Measurements from ENCODE around the gene LINS1. TPM values are rescaled to one million over a fixed set of nuclear protein-coding genes. Genes with fewer than 3 reads are reported as not detected.
"Not testable (repeated sequence)": the region's sequence is repeated elsewhere in the genome, so short reads cannot be mapped to it uniquely, and the experiment has no call there.

The LINS1 gene
- total RNA-seq, 1 donor from 2014 or later, result 7.2 TPM

DNA sequence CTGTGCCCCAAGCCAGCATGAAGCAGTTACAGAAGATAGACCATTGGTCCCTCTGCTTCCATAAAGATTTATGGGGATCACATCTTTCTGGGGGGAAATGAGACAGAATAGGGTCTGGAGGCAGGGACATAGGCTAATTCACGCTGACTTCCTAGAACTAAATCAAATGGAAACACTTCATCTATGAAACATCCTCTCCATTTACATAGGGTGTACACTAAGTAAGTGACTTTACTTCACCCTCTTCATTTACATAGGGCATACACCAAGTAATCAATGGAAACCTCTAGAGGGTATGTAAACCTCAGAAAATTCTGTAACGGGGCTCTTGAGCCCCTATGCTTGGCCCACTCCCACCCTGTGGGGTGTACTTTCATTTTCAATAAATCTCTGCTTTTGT lies 10.1 kb downstream of the LINS1 start:
- H3K4me3 Mint-ChIP-seq (ENCODE audit: unreplicated experiment), result no peak overlapping the region
- no peaks in the 10 kb centered on the region for H3K27me3 Mint-ChIP-seq (ENCODE audit: low read depth)
- H3K4me1 Mint-ChIP-seq (ENCODE audit: low read depth), result peaks cover 2% of the 10 kb centered on the region
- H3K9me3 Mint-ChIP-seq (ENCODE audit: low read depth), result peaks cover 14% of the 10 kb centered on the region
- no peak overlapping the region for H3K27ac Mint-ChIP-seq (ENCODE audit: unreplicated experiment)
- H3K36me3 Mint-ChIP-seq (ENCODE audit: low read depth), result peaks cover 1% of the 10 kb centered on the region
- TF ChIP-seq, protein P1, sequence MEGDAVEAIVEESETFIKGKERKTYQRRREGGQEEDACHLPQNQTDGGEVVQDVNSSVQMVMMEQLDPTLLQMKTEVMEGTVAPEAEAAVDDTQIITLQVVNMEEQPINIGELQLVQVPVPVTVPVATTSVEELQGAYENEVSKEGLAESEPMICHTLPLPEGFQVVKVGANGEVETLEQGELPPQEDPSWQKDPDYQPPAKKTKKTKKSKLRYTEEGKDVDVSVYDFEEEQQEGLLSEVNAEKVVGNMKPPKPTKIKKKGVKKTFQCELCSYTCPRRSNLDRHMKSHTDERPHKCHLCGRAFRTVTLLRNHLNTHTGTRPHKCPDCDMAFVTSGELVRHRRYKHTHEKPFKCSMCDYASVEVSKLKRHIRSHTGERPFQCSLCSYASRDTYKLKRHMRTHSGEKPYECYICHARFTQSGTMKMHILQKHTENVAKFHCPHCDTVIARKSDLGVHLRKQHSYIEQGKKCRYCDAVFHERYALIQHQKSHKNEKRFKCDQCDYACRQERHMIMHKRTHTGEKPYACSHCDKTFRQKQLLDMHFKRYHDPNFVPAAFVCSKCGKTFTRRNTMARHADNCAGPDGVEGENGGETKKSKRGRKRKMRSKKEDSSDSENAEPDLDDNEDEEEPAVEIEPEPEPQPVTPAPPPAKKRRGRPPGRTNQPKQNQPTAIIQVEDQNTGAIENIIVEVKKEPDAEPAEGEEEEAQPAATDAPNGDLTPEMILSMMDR (IDR thresholded peaks at IDR 0.05), result no peak
- DNase-seq (ENCODE audit: low spot score), result no peak

DNA sequence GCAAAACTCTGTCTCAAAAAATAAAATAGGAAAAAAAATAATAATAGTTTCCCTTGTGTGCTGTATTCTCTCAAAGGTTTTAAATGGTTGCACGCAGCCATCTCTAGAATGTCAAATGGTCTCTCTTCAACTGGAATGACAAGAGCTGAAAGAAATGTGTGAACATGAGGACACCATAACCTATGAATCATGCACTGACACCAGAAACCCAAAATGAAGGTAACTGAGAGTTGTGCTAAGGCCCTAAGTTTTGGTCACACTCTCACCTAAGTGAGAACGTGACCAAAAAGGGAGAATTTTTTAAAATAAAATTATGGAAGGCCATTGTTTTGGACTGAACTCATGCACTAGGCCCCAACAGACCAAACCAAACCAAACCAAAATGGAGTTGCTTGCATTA lies 10.8 kb downstream of the LINS1 start:
- not testable (repeated sequence) for H3K4me1 Mint-ChIP-seq (ENCODE audit: low read depth); H3K27ac Mint-ChIP-seq (ENCODE audit: unreplicated experiment); H3K4me3 Mint-ChIP-seq (ENCODE audit: unreplicated experiment); H3K27me3 Mint-ChIP-seq (ENCODE audit: low read depth); DNase-seq (ENCODE audit: low spot score); H3K36me3 Mint-ChIP-seq (ENCODE audit: low read depth)
- H3K9me3 Mint-ChIP-seq (ENCODE audit: low read depth), result peaks cover 14% of the 10 kb centered on the region

DNA sequence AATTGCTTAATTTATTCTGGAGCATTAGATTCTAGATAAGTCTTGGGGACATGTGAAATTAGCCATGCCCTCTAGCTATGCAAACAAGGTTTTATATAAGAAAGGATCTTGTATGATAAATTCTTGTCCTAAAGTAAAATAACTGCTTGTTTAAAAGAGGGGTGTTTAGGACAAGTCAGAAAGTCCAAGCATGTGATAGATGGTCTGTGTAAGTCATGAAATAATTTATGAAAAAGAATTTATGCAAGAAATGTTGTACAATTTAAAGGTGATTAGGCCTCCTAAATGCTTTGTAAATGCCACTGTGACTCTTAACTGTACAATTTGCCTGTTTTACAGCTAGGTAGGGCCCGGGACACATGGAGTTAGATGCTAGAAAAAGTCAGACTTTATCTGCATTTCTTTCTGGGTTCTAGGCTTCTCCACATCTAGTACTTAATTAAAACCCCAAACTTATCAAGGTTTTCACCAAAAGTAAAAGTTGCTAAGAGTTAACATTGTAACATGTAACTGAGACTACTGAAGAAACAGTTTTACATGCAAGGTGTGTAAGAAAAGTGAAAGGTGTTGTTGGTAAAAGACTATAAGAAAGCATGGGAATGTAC lies 13.2 kb downstream of the LINS1 start:
- peaks cover 1% of the 10 kb centered on the region for H3K36me3 Mint-ChIP-seq (ENCODE audit: low read depth)
- H3K27ac Mint-ChIP-seq (ENCODE audit: unreplicated experiment), result no peak overlapping the region
- peaks cover 8% of the 10 kb centered on the region for H3K4me1 Mint-ChIP-seq (ENCODE audit: low read depth)
- H3K9me3 Mint-ChIP-seq (ENCODE audit: low read depth), result peaks cover 14% of the 10 kb centered on the region
- TF ChIP-seq, protein P1 (IDR thresholded peaks at IDR 0.05), result no peak
- no peaks in the 10 kb centered on the region for H3K27me3 Mint-ChIP-seq (ENCODE audit: low read depth)
- DNase-seq (ENCODE audit: low spot score), result no peak
- no peak overlapping the region for H3K4me3 Mint-ChIP-seq (ENCODE audit: unreplicated experiment)

- TF ChIP-seq, protein P1 (IDR thresholded peaks at IDR 0.05), result no peak
- Mint-ChIP-seq H3K9me3 (ENCODE audit: low read depth) (no peaks in the 10 kb centered on the region), H3K27ac (ENCODE audit: unreplicated experiment) (no peak overlapping the region), H3K27me3 (ENCODE audit: low read depth) (no peaks in the 10 kb centered on the region), H3K36me3 (ENCODE audit: low read depth) (no peaks in the 10 kb centered on the region), H3K4me3 (ENCODE audit: unreplicated experiment) (no peak overlapping the region), H3K4me1 (ENCODE audit: low read depth) (peaks cover 9% of the 10 kb centered on the region)
- DNase-seq (ENCODE audit: low spot score), result no peak
Observed at GRCh38 chr15:100580414-100580813, 21.6 kb downstream of the LINS1 start.

DNA sequence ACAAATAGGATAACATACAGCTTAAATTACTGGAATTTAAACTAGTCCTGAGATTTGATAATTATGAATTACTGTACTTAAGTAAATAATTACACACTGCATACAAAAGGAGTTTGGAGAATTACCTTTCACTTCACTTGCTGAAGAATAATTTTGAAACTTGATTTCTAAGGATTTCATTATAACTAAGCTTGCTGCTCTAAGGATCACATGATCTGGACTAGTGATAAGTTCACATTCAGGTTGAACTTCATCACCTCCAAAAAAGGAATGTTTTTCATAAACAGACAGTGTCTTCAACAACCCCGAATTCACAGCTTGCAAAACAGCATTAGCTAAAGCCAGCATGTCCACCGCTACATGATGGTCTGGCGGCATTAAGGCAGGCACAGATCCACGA lies 28.5 kb downstream of the LINS1 start:
- no peaks in the 10 kb centered on the region for H3K27me3 Mint-ChIP-seq (ENCODE audit: low read depth)
- no peak overlapping the region for H3K27ac Mint-ChIP-seq (ENCODE audit: unreplicated experiment)
- TF ChIP-seq, protein P1 (IDR thresholded peaks at IDR 0.05), result no peak
- no peaks in the 10 kb centered on the region for H3K9me3 Mint-ChIP-seq (ENCODE audit: low read depth)
- no peak overlapping the region for H3K4me3 Mint-ChIP-seq (ENCODE audit: unreplicated experiment)
- H3K4me1 Mint-ChIP-seq (ENCODE audit: low read depth), result no peaks in the 10 kb centered on the region
- H3K36me3 Mint-ChIP-seq (ENCODE audit: low read depth), result peaks cover 5% of the 10 kb centered on the region
- no peak for DNase-seq (ENCODE audit: low spot score)

- Mint-ChIP-seq H3K36me3 (ENCODE audit: low read depth) (peaks cover 5% of the 10 kb centered on the region), H3K27ac (ENCODE audit: unreplicated experiment) (no peak overlapping the region), H3K9me3 (ENCODE audit: low read depth) (no peaks in the 10 kb centered on the region), H3K27me3 (ENCODE audit: low read depth) (no peaks in the 10 kb centered on the region), H3K4me3 (ENCODE audit: unreplicated experiment) (no peak overlapping the region), H3K4me1 (ENCODE audit: low read depth) (no peaks in the 10 kb centered on the region)
- TF ChIP-seq, protein P1 (IDR thresholded peaks at IDR 0.05), result peak; percentile 86
- DNase-seq (ENCODE audit: low spot score), result no peak
Observed at GRCh38 chr15:100572362-100572983, 29.5 kb downstream of the LINS1 start.

Measured in chondrocyte (in vitro differentiated cells).